CD8-positive, alpha-beta memory T cell (primary cell): Measurements from ENCODE around the gene DNMT1. TPM values are rescaled to one million over a fixed set of nuclear protein-coding genes. Genes with fewer than 3 reads are reported as not detected.
"Not testable (repeated sequence)": the region's sequence is repeated elsewhere in the genome, so short reads cannot be mapped to it uniquely, and the experiment has no call there.

Source experiments
- CTCF ChIA-PET: fragments of 350-600 bp; sonication (Branson Sonifier 250); formaldehyde crosslinking; loops from one replicate; lab custom pipeline; 2021; ENCODE audit warnings: antibody characterized with exemption; lab: Charles Lee
- POLR2A ChIA-PET: fragments of 350-600 bp; sonication (Branson Sonifier 250); formaldehyde crosslinking; loops from one replicate; lab custom pipeline; 2021; ENCODE audit warnings: antibody characterized with exemption; lab: Charles Lee
- DNase-seq, 5 donors: peaks; one replicate each; pipeline versions ENCODE4 v3.0.0 to v3.0.0-alpha.2; 2020 to 2022; ENCODE audit warnings: mixed read lengths in 1 of 5
- H3K27ac ChIP-seq: one replicate; pipeline ENCODE4 v1.7.0; 2013; ENCODE audit warnings: low read depth, mild to moderate bottlenecking, low read length, moderate library complexity
- H3K27me3 ChIP-seq: 2 replicates; pipeline ENCODE4 v1.7.0; 2013; ENCODE audit warnings: low read length, mild to moderate bottlenecking; ENCODE audit not compliant: insufficient read depth, poor library complexity, severe bottlenecking
- H3K36me3 ChIP-seq: 2 replicates; pipeline ENCODE4 v1.7.0; 2013; ENCODE audit warnings: mild to moderate bottlenecking, low read length, moderate library complexity; ENCODE audit not compliant: insufficient read depth
- H3K4me1 ChIP-seq: 2 replicates; pipeline ENCODE4 v1.7.0; 2013; ENCODE audit warnings: mild to moderate bottlenecking, low read length, moderate library complexity; ENCODE audit not compliant: insufficient read depth
- H3K4me3 ChIP-seq: 2 replicates; pipeline ENCODE4 v1.7.0; 2013; ENCODE audit warnings: mild to moderate bottlenecking, low read length
- H3K9me3 ChIP-seq: 2 replicates; pipeline ENCODE4 v1.7.0; 2013; ENCODE audit warnings: mild to moderate bottlenecking, low read length
- H3K27ac Mint-ChIP-seq, 8 donors: one replicate each; pipeline ENCODE4 v1.8.0; 2020 to 2021; ENCODE audit warnings: mixed read lengths in 8 of 8, mild to moderate bottlenecking in 6 of 8, inconsistent platforms in 3 of 8, moderate library complexity in 3 of 8
- H3K27me3 Mint-ChIP-seq, 2 donors: one replicate each; pipeline ENCODE4 v1.8.0; 2020 to 2021; ENCODE audit warnings: mixed read lengths in 2 of 2, mild to moderate bottlenecking in 1 of 2, moderate library complexity in 1 of 2
- H3K36me3 Mint-ChIP-seq, 3 donors: one replicate each; pipeline ENCODE4 v1.8.0; 2020 to 2021; ENCODE audit warnings: mixed read lengths in 3 of 3, inconsistent platforms in 1 of 3, mild to moderate bottlenecking in 1 of 3
- H3K4me1 Mint-ChIP-seq, 3 donors: one replicate each; pipeline ENCODE4 v1.8.0; 2020 to 2021; ENCODE audit warnings: mixed read lengths in 3 of 3, inconsistent platforms in 1 of 3, mild to moderate bottlenecking in 1 of 3
- H3K4me3 Mint-ChIP-seq, 7 donors: one replicate each; pipeline ENCODE4 v1.8.0; 2020 to 2021; ENCODE audit warnings: mixed read lengths in 7 of 7, mild to moderate bottlenecking in 6 of 7, moderate library complexity in 4 of 7, inconsistent platforms in 2 of 7
- H3K9me3 Mint-ChIP-seq, 5 donors: one replicate each; pipeline ENCODE4 v1.8.0; 2020 to 2022; ENCODE audit warnings: mixed read lengths in 5 of 5, mild to moderate bottlenecking in 3 of 5, moderate library complexity in 2 of 5, inconsistent platforms in 1 of 5
- polyA plus RNA-seq: library from polyadenylated mRNA; unstranded; fragments of 300-500 nt; fragmentation: Illumina TruSeq; gene quantifications from one replicate; pipeline ENCODE4 v1.2.3, GENCODE V29; 2021
- total RNA-seq, 2 experiments: library from RNA; stranded (reverse); gene quantifications; one replicate each; pipeline ENCODE4 v1.2.3, GENCODE V29; 2021

DNMT1 gene
- total and polyA plus RNA-seq, 3 experiments from 2014 or later = 142 to 325 (median 307) TPM

GRCh38 chr19:10182076-10182475, 12.7 kb downstream of the DNMT1 start:
- CTCF ChIA-PET = interaction anchor here (1.5 kb wide), 1 partner anchor 8 kb away, joined by 6 read pairs; no protein-coding TSS in a partner anchor
- peaks cover 0 to 1% of the 10 kb centered on the region in 2 donors for H3K27me3 Mint-ChIP-seq
- POLR2A ChIA-PET = interaction anchor here (0.6 kb wide), 1 partner anchor 162 kb away, joined by 3 read pairs; no protein-coding TSS in a partner anchor

GRCh38 chr19:10180459-10180858, 14.3 kb downstream of the DNMT1 start:
- CTCF ChIA-PET = interaction anchor here (1.2 kb wide), 1 partner anchor 78 kb away, joined by 3 read pairs; no protein-coding TSS in a partner anchor
- Histone ChIP-seq H3K27ac (no peak overlapping the region), H3K4me3 (no peak overlapping the region), H3K9me3 (no peaks in the 10 kb centered on the region), H3K36me3 (peaks cover 29% of the 10 kb centered on the region), H3K4me1 (no peaks in the 10 kb centered on the region), H3K27me3 (no peaks in the 10 kb centered on the region)
- POLR2A ChIA-PET = no interaction called here
- peaks cover 0 to 61% (median 12%) of the 10 kb centered on the region in 3 donors for H3K36me3 Mint-ChIP-seq
- H3K27me3 Mint-ChIP-seq = peaks cover 0 to 1% of the 10 kb centered on the region in 2 donors
- H3K9me3 Mint-ChIP-seq = no peaks in the 10 kb centered on the region
- peaks cover 5 to 8% (median 7%) of the 10 kb centered on the region in 3 donors for H3K4me1 Mint-ChIP-seq
- H3K4me3 Mint-ChIP-seq = no peak overlapping the region
- peak overlapping the region in 2 of 8 donors; percentile 21 to 25 for H3K27ac Mint-ChIP-seq
- no peak for DNase-seq

More at GRCh38 chr19:10182076-10182475, 12.7 kb downstream of the DNMT1 start:
- H3K4me1 Mint-ChIP-seq = peaks cover 8 to 18% (median 16%) of the 10 kb centered on the region in 3 donors
- peak overlapping the region in 2 of 8 donors; percentile 24 to 32 for H3K27ac Mint-ChIP-seq
- peaks cover 0 to 60% (median 6%) of the 10 kb centered on the region in 3 donors for H3K36me3 Mint-ChIP-seq
- H3K9me3 ChIP-seq = no peaks in the 10 kb centered on the region
- no peak overlapping the region for H3K27ac ChIP-seq
- H3K4me3 ChIP-seq = no peak overlapping the region
- H3K9me3 Mint-ChIP-seq = no peaks in the 10 kb centered on the region
- H3K4me1 ChIP-seq = no peaks in the 10 kb centered on the region
- DNase-seq = no peak
- H3K27me3 ChIP-seq = no peaks in the 10 kb centered on the region
- H3K4me3 Mint-ChIP-seq = no peak overlapping the region
- peaks cover 23% of the 10 kb centered on the region for H3K36me3 ChIP-seq

- Mint-ChIP-seq H3K27ac (peak overlapping the region in 1 of 8 donors; percentile 25), H3K36me3 (peaks cover 0 to 64% (median 12%) of the 10 kb centered on the region in 3 donors)
- H3K27ac ChIP-seq, H3K9me3 ChIP-seq, H3K4me3 Mint-ChIP-seq, H3K27me3 ChIP-seq, DNase-seq, H3K4me3 ChIP-seq, H3K4me1 Mint-ChIP-seq, H3K27me3 Mint-ChIP-seq, H3K9me3 Mint-ChIP-seq, POLR2A ChIA-PET, H3K4me1 ChIP-seq: not testable (repeated sequence)
- H3K36me3 ChIP-seq = peaks cover 34% of the 10 kb centered on the region
- CTCF ChIA-PET = interaction anchor here (1.2 kb wide), 1 partner anchor 79 kb away, joined by 3 read pairs; no protein-coding TSS in a partner anchor
These were observed 14.7 kb downstream of the DNMT1 start for GRCh38 chr19:10180024-10180423.

- no peak overlapping the region for H3K4me3 Mint-ChIP-seq
- Histone ChIP-seq H3K4me1 (no peaks in the 10 kb centered on the region), H3K27me3 (no peaks in the 10 kb centered on the region), H3K27ac (no peak overlapping the region), H3K36me3 (peaks cover 48% of the 10 kb centered on the region), H3K9me3 (no peaks in the 10 kb centered on the region), H3K4me3 (no peak overlapping the region)
- H3K36me3 Mint-ChIP-seq = peaks cover 0 to 78% (median 18%) of the 10 kb centered on the region in 3 donors
- H3K9me3 Mint-ChIP-seq = no peaks in the 10 kb centered on the region
- H3K27ac Mint-ChIP-seq = peak overlapping the region in 3 of 8 donors; percentile 3 to 66 (median 33)
- CTCF ChIA-PET = interaction anchor here (2.1 kb wide), 1 partner anchor 9 kb away, joined by 6 read pairs; no protein-coding TSS in a partner anchor
- H3K27me3 Mint-ChIP-seq = no peaks in the 10 kb centered on the region
- POLR2A ChIA-PET = no interaction called here
- no peaks in the 10 kb centered on the region for H3K4me1 Mint-ChIP-seq
- no peak for DNase-seq
These were observed 21.2 kb downstream of the DNMT1 start for GRCh38 chr19:10173527-10173926.

GRCh38 chr19:10168386-10168948, 26.3 kb downstream of the DNMT1 start:
- Mint-ChIP-seq H3K27ac (peak overlapping the region in 2 of 8 donors; percentile 47 to 71), H3K9me3 (no peaks in the 10 kb centered on the region), H3K27me3 (no peaks in the 10 kb centered on the region), H3K36me3 (peaks cover 0 to 78% (median 16%) of the 10 kb centered on the region in 3 donors), H3K4me3 (no peak overlapping the region), H3K4me1 (peaks cover 0 to 2% (median 0%) of the 10 kb centered on the region in 3 donors)
- DNase-seq = no peak
- H3K36me3 ChIP-seq = peaks cover 18% of the 10 kb centered on the region
- CTCF ChIA-PET = no interaction called here
- POLR2A ChIA-PET = no interaction called here
- no peaks in the 10 kb centered on the region for H3K9me3 ChIP-seq
- no peaks in the 10 kb centered on the region for H3K27me3 ChIP-seq
- H3K4me1 ChIP-seq = no peaks in the 10 kb centered on the region
- no peak overlapping the region for H3K4me3 ChIP-seq
- no peak overlapping the region for H3K27ac ChIP-seq

GRCh38 chr19:10167459-10167858, 27.3 kb downstream of the DNMT1 start:
- peaks cover 0 to 79% (median 11%) of the 10 kb centered on the region in 3 donors for H3K36me3 Mint-ChIP-seq
- Histone ChIP-seq H3K36me3 (peaks cover 22% of the 10 kb centered on the region), H3K4me1 (no peaks in the 10 kb centered on the region), H3K4me3 (no peak overlapping the region), H3K27ac (no peak overlapping the region), H3K27me3 (no peaks in the 10 kb centered on the region), H3K9me3 (no peaks in the 10 kb centered on the region)
- CTCF ChIA-PET = interaction anchor here (0.7 to 1.2 kb wide), 2 partner anchors 20 to 82 kb away, joined by 3 to 6 read pairs; no protein-coding TSS in a partner anchor
- no peak overlapping the region for H3K4me3 Mint-ChIP-seq
- H3K4me1 Mint-ChIP-seq = peaks cover 0 to 2% (median 0%) of the 10 kb centered on the region in 3 donors
- DNase-seq = no peak
- no peak overlapping the region for H3K27ac Mint-ChIP-seq
- POLR2A ChIA-PET = no interaction called here
- H3K9me3 Mint-ChIP-seq = no peaks in the 10 kb centered on the region
- no peaks in the 10 kb centered on the region for H3K27me3 Mint-ChIP-seq

GRCh38 chr19:10166501-10166900, 28.3 kb downstream of the DNMT1 start:
- CTCF ChIA-PET = not testable (repeated sequence)

GRCh38 chr19:10166046-10166445, 28.7 kb downstream of the DNMT1 start:
- H3K27me3 Mint-ChIP-seq = no peaks in the 10 kb centered on the region
- H3K36me3 ChIP-seq = peaks cover 26% of the 10 kb centered on the region
- peaks cover 0 to 2% (median 0%) of the 10 kb centered on the region in 3 donors for H3K4me1 Mint-ChIP-seq
- H3K9me3 ChIP-seq = no peaks in the 10 kb centered on the region
- no peak for DNase-seq
- H3K4me1 ChIP-seq = no peaks in the 10 kb centered on the region
- peak overlapping the region in 3 of 8 donors; percentile 11 to 66 (median 47) for H3K27ac Mint-ChIP-seq
- ChIA-PET POLR2A (no interaction called here), CTCF (interaction anchor here (1.3 kb wide), 1 partner anchor 57 kb away, joined by 3 read pairs; no protein-coding TSS in a partner anchor)
- H3K27ac ChIP-seq = no peak overlapping the region
- no peaks in the 10 kb centered on the region for H3K9me3 Mint-ChIP-seq
- H3K4me3 Mint-ChIP-seq = no peak overlapping the region
- H3K36me3 Mint-ChIP-seq = peaks cover 0 to 80% (median 11%) of the 10 kb centered on the region in 3 donors
- no peaks in the 10 kb centered on the region for H3K27me3 ChIP-seq
- no peak overlapping the region for H3K4me3 ChIP-seq

More at GRCh38 chr19:10166501-10166900, 28.3 kb downstream of the DNMT1 start:
- H3K27ac Mint-ChIP-seq = peak overlapping the region in 2 of 8 donors; percentile 23 to 73
- H3K4me3 ChIP-seq, H3K27me3 ChIP-seq, H3K4me3 Mint-ChIP-seq, H3K9me3 Mint-ChIP-seq, POLR2A ChIA-PET, H3K9me3 ChIP-seq, H3K4me1 Mint-ChIP-seq, H3K27me3 Mint-ChIP-seq, H3K4me1 ChIP-seq, DNase-seq, H3K27ac ChIP-seq: not testable (repeated sequence)
- H3K36me3 Mint-ChIP-seq = peaks cover 0 to 81% (median 11%) of the 10 kb centered on the region in 3 donors
- H3K36me3 ChIP-seq = peaks cover 26% of the 10 kb centered on the region
